SJCRH30 (cell line): ENCODE measurements around the gene SCNN1A. TPM values are rescaled to one million over a fixed set of nuclear protein-coding genes. Genes with fewer than 3 reads are reported as not detected.
A peak's percentile ranks its signal among the peaks of the same experiment; 100 is the strongest.

Experiments
- DNase-seq, 2 experiments: peaks; one replicate each; pipeline ENCODE4 v3.0.0-alpha.2; 2015 to 2020
- H3K27ac ChIP-seq: fragments of 250-450 bp; sonication (Bioruptor Pico); 2 replicates; pipeline ENCODE4 v1.5.1; 2020; ENCODE audit warnings: mild to moderate bottlenecking, moderate library complexity
- H3K27me3 ChIP-seq: fragments of 250-450 bp; sonication (Bioruptor Pico); 2 replicates; pipeline ENCODE4 v1.5.1; 2020; ENCODE audit warnings: mild to moderate bottlenecking, moderate library complexity
- H3K36me3 ChIP-seq: fragments of 250-450 bp; sonication (Bioruptor Pico); 2 replicates; pipeline ENCODE4 v1.5.1; 2020; ENCODE audit warnings: mild to moderate bottlenecking, moderate library complexity
- H3K4me1 ChIP-seq: fragments of 250-450 bp; sonication (Bioruptor Pico); 2 replicates; pipeline ENCODE4 v1.5.1; 2020; ENCODE audit warnings: mild to moderate bottlenecking, moderate library complexity
- H3K4me3 ChIP-seq: fragments of 250-450 bp; sonication (Bioruptor Pico); 2 replicates; pipeline ENCODE4 v1.5.1; 2020; ENCODE audit warnings: mild to moderate bottlenecking, moderate library complexity
- H3K9me3 ChIP-seq: fragments of 250-450 bp; sonication (Bioruptor Pico); replicated peaks from 2 replicates; pipeline ENCODE4 v1.5.1; 2020; ENCODE audit warnings: mild to moderate bottlenecking, moderate library complexity
- total RNA-seq: library from RNA; depleted of rRNA; stranded (reverse); fragments of >200 nt; shearing (Covaris generic); gene quantifications from 2 replicates; pipeline ENCODE4 v1.2.3, GENCODE V29; 2014

Gene SCNN1A
- total RNA-seq, 1 experiment from 2014 or later, result not detected

DNA sequence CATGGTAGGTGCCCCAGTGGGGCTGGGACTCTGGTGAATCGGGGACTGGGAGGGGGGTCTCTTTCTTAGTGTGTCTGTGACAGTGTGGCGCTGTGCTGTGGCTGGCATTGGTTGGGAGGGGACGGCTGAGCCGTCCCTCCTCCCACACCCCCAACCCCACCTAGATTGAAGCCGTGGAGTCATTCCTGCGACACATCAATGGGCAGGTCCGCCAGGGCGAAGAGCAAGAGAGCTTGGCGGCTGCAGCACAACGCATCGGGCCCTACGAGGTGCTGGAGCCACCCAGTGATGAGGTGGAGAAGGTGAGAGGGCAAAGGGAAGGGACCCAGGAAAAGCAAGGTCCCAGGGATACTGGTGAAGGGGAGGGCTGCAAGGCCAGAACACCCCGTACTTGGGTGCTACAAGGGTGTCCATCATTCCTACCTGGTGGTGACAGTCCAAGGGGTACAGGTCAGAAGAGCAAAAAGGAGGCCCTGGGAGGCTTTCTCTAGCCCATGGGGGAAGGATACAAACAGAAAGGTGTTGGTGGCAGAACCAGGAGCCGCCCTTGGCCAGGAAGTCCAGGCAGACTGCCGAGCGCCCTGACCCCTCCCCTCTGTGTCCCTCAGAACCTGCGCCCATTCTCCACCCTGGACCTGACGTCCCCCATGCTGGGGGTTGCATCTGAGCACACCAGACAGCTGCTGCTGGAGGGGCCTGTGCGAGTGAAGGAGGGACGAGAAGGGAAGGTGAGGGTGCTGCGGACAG, 57.5 kb downstream of the SCNN1A start:
- Histone ChIP-seq H3K9me3 (no peaks in the 10 kb centered on the region), H3K27me3 (peaks cover 18% of the 10 kb centered on the region), H3K4me1 (peaks cover 1% of the 10 kb centered on the region), H3K4me3 (no peak overlapping the region), H3K27ac (no peak overlapping the region), H3K36me3 (no peaks in the 10 kb centered on the region)
- DNase-seq, result no peak

DNA sequence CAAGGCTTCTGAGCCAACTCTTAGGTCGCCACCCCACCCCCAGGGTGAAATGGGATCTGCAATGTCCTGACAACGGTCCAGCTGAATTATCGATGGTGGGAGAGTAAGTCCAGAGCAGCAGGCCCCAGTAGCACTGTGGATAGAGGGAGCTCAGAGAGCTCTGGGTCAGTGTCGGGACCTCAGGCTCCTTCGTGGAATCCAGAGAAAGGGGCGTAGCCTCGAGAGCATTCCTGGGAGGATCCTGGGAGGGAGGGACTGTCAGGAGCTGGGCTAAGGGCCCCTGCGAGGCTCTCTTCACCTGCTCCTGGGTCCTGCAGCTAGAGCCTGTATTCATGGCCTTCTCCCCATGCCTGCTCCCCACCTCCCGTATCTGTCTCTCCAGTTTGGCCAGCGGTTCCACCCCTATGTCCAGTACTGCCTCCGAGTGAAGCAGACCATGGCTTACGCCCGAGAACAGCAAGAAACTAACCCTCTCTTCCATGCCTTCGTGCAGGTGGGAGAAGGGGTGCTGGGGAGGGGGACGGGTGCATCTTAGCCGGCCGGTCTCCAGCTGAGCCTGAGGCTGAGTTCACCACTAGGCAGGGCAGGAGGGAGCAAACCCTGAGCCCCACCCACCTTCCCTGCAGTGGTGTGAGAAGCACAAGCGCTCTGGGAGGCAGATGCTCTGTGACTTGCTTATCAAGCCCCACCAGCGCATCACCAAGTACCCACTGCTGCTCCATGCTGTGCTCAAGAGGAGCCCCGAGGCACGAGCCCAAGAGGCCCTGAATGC, 58.3 kb downstream of the SCNN1A start:
- no peaks in the 10 kb centered on the region for H3K9me3 ChIP-seq
- H3K4me3 ChIP-seq, result no peak overlapping the region
- H3K27me3 ChIP-seq, result peaks cover 18% of the 10 kb centered on the region
- DNase-seq, result no peak
- H3K27ac ChIP-seq, result no peak overlapping the region
- H3K4me1 ChIP-seq, result no peaks in the 10 kb centered on the region
- H3K36me3 ChIP-seq, result no peaks in the 10 kb centered on the region

DNA sequence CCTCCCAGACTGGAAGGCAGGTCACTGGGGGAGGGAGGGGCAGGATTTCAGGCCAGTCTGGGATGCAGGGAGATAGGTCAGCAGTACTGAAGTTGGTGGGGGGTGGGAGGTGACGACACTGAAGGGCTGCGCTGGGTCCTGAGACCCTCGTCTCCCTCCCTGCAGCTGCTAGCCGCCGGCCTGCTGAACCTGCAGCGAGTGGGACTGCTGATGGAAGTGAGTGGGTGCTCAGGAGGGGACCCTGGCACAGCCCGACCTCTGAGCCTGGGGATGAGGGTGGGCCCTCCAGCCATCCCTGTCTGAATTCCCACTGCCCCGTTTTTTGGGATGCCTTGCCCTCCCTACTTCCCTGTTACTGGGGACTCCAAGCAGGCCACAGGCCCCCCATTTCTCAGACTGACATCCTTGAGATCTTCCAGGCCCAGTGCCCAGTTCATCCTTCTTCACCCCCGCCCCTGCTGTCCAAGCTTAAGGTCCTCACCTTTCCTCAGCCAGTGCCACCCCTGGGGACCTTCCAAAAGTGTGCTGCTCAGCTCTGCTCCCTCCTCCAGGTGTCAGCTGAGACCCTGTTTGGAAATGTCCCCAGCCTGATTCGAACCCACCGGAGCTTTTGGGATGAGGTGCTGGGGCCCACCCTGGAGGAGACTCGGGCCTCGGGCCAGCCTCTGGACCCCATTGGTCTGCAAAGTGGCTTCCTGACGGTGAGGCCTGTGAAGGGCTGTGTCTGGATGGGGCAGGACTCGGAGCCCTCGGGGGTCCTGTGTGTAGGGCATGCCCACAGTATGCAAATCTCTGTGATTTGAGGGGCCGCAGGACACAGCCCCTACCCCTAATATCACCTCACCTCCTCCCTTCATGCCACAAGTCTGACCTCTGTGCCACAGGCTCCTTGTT, 59.4 kb downstream of the SCNN1A start:
- H3K9me3 ChIP-seq, result no peaks in the 10 kb centered on the region
- DNase-seq, result no peak

DNA sequence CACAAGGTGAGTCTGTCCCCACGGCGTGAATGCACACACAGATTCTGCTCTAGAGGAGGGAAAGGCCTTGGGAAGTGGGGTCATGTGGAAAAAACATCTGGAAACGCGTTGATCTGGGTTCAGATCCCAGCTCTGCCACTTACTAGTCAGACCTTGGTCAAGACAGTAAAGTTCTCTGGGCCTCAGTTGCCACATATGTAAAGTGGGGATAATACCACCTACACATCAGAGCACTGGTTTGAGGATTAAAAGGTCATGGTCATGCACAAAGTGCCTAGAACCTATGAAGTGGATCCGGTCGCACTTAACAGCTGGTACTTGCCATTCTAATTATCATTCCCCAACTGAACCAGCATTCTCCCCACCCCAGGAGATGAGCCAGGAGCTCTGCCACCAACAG, 60.2 kb downstream of the SCNN1A start:
- DNase-seq, result no peak
- H3K27me3 ChIP-seq, result peaks cover 18% of the 10 kb centered on the region
- H3K36me3 ChIP-seq, result no peaks in the 10 kb centered on the region
- no peaks in the 10 kb centered on the region for H3K9me3 ChIP-seq
- no peaks in the 10 kb centered on the region for H3K4me1 ChIP-seq
- no peak overlapping the region for H3K4me3 ChIP-seq
- no peak overlapping the region for H3K27ac ChIP-seq

More for the DNA sequence above, 59.4 kb downstream of the SCNN1A start:
- no peak overlapping the region for H3K4me3 ChIP-seq
- no peak overlapping the region for H3K27ac ChIP-seq
- no peaks in the 10 kb centered on the region for H3K4me1 ChIP-seq
- peaks cover 18% of the 10 kb centered on the region for H3K27me3 ChIP-seq
- H3K36me3 ChIP-seq, result no peaks in the 10 kb centered on the region

DNA sequence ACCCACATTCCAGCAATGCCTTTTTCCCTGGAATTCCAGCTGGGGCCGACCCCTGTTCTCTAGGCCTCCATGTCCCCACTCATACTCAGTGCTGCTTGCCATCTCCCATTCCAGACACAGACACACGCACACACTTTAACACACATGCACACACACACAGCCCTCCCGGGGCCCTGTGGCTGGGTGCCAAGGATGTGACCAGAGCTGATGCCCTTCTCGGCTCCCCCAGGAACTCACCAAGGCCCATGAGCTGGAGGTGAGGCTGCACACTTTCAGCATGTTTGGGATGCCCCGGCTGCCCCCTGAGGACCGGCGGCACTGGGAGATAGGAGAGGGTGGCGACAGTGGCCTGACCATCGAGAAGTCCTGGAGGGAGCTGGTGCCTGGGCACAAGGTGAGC, 60.6 kb downstream of the SCNN1A start:
- DNase-seq, result no peak
- no peaks in the 10 kb centered on the region for H3K4me1 ChIP-seq
- no peaks in the 10 kb centered on the region for H3K9me3 ChIP-seq
- H3K27ac ChIP-seq, result no peak overlapping the region
- no peaks in the 10 kb centered on the region for H3K36me3 ChIP-seq
- no peak overlapping the region for H3K4me3 ChIP-seq
- H3K27me3 ChIP-seq, result peaks cover 18% of the 10 kb centered on the region

DNA sequence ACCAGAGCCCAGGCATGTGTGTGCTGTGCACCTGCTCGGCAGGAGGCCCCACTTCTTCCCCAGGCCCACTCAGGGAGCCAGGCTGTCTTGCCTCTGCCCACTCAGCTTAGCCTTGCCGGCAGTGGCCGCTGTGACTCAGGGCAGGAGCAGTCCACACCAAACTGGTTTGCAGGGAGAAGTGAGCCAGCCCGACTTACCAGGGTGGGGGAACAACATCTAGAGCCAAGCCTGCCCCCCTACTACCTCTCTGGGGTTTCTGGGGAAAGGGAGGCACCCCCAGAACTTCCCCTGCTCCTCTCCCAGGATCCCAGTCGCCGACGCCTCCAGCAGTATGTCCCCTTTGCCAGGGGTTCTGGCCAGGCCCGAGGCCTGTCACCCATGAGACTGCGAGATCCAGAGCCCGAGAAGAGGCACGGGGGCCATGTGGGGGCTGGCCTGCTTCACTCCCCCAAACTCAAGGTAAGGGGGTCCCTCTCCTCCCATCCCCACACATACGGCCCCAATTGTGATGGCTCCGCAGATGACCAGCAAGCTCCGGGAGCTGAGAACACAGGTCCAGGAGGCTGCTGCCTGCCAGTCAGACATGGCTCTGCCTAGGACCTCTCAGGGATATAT, 61.9 kb downstream of the SCNN1A start:
- Histone ChIP-seq H3K27ac (no peak overlapping the region), H3K4me3 (no peak overlapping the region), H3K36me3 (no peaks in the 10 kb centered on the region), H3K27me3 (peaks cover 18% of the 10 kb centered on the region), H3K4me1 (peaks cover 9% of the 10 kb centered on the region), H3K9me3 (no peaks in the 10 kb centered on the region)
- no peak for DNase-seq

DNA sequence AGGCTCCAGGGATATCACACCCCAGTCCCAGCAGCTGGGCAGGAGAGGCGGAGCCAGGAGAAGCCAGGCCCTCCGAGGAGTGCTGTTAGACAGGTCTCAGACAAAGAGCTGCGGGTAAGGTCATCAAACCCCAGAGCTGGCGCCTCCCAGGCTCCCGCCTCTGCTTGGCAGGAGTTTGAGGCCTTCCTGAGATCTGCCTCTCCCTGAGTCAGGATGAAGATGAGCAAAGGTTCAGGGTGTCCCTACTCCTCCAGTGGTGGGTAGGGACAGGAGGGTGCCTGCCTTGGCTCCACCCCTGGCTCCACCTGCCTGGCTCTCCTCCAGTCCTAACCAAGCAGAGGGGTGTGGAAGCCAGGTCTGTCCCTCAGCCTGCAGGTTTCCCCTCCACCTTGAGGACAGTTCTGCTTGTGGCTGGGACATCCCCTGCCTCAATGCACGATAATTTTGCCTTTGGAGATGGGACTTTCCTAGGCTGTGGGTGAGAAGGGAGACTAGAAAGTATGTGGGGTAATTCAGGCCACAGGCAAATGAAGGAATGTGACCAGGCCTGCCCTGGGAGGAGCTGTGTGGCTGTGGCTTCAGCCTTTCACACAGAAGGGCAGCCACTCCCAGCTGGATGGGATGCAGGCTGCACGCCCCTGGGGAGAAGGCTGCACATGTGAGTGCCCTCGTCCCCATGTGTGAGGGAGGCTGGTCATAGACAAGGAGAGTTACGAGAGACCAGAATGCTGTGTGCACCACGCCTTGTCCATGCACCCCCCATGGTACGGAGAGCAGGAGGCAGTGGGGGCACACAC, 62.6 kb downstream of the SCNN1A start:
- no peak overlapping the region for H3K27ac ChIP-seq
- H3K27me3 ChIP-seq, result peaks cover 18% of the 10 kb centered on the region
- no peaks in the 10 kb centered on the region for H3K36me3 ChIP-seq
- H3K4me1 ChIP-seq, result peaks cover 13% of the 10 kb centered on the region
- no peak overlapping the region for H3K4me3 ChIP-seq
- peak; percentile 41 to 49 for DNase-seq
- no peaks in the 10 kb centered on the region for H3K9me3 ChIP-seq

DNA sequence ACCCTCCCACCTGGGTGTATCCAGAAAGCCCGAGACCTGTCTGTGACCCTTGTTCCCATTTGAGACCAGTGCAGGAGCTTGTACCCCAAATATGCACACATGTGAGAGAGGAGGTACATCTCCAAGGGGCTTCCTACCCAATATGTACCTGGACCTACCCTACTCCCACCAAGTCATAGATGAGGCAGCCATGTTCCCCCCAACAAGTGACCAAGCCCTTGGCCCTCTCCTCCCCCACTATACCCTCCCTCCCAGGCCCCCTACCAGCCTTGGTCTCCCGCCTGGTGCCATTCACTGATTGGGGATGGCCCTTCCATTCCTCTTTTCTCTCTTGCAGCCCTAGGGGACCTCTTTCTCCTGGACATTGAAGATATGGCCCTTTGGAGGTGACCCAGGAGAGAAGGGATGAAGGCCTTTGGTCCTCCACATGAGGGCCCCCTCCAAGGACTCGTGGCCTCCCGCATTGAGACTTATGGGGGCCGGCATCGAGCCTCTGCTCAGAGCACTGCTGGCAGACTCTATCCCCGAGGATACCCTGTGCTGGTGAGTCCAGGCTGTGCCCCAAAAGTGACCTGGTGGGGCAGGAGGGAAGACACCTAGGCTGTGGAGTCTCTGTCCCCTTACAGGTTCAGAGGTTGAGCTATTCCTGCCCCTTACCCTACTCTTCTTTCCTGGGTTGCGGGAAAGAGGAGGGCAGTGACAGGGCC, 63.4 kb downstream of the SCNN1A start:
- no peak for DNase-seq
- H3K27ac ChIP-seq, result no peak overlapping the region
- H3K4me1 ChIP-seq, result peaks cover 13% of the 10 kb centered on the region
- H3K4me3 ChIP-seq, result no peak overlapping the region
- peaks cover 12% of the 10 kb centered on the region for H3K27me3 ChIP-seq
- no peaks in the 10 kb centered on the region for H3K36me3 ChIP-seq
- H3K9me3 ChIP-seq, result no peaks in the 10 kb centered on the region

DNA sequence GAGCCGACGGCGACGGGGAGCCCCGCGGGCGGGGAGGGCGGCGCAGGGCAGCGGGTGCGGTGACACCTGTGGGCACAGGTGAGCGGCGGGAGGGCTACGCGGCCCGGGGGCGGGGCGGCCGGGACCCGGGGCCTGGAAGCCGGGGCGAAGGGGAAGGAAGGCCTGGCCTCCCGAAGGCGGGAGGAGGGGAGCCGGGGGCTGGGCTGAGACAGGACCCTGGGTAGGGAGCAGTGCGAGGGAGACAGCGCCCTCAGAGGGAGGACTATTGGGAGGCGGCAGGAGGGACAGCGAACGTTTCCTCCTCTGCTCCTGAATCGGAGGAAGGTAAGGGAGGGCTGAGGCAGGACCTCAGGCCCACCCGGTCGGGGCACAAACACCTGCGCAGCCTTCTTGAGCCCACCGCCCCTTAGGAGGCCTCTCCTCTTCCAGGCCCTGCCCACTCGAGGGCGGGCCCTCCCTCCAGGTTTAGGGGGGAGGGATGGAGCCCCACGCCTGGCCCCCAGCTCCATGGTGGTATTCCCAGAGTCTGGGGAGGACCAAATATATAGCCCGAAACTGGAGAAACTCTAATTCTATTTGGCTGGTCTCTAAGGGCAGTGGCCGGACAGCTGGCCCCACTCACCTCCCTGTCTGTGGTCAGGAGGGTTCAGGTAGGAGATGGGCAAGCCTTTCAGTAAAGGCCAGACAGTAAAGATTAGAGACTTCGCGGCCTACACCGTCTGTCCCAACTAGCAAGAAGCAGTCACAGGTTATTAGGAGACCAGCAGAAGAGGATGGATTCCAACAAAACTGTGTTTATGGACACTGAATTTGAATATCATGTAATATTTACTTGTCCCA, 64.4 kb downstream of the SCNN1A start:
- no peak overlapping the region for H3K4me3 ChIP-seq
- H3K36me3 ChIP-seq, result no peaks in the 10 kb centered on the region
- H3K27me3 ChIP-seq, result peaks cover 3% of the 10 kb centered on the region; the same call in 1 of the 2 replicates
- peaks cover 13% of the 10 kb centered on the region for H3K4me1 ChIP-seq
- no peak overlapping the region for H3K27ac ChIP-seq
- no peaks in the 10 kb centered on the region for H3K9me3 ChIP-seq
- DNase-seq, result no peak

DNA sequence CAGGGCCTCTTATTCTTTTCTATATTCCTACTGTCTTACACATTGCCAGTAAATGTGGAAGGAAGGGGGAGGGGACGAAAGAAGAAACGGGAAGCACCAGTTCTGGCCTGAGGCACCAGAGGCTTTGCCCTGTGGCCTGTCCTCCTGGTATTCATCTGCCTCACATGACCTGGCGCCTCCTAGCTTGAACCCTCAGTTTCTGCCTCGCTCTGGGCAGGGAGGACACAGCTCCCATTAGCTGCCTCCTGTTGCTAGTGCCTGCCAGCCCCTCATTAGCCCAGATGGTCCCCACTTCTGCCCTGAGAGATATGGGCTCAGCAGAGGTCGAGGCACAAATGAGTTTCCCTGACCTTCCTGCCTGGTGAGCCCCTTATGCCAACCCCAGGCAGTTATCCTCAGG, 67.8 kb downstream of the SCNN1A start:
- no peak for DNase-seq
- H3K27ac ChIP-seq, result no peak overlapping the region
- H3K4me3 ChIP-seq, result no peak overlapping the region
- peaks cover 13% of the 10 kb centered on the region for H3K4me1 ChIP-seq
- H3K36me3 ChIP-seq, result no peaks in the 10 kb centered on the region
- no peaks in the 10 kb centered on the region for H3K9me3 ChIP-seq
- no peaks in the 10 kb centered on the region for H3K27me3 ChIP-seq

DNA sequence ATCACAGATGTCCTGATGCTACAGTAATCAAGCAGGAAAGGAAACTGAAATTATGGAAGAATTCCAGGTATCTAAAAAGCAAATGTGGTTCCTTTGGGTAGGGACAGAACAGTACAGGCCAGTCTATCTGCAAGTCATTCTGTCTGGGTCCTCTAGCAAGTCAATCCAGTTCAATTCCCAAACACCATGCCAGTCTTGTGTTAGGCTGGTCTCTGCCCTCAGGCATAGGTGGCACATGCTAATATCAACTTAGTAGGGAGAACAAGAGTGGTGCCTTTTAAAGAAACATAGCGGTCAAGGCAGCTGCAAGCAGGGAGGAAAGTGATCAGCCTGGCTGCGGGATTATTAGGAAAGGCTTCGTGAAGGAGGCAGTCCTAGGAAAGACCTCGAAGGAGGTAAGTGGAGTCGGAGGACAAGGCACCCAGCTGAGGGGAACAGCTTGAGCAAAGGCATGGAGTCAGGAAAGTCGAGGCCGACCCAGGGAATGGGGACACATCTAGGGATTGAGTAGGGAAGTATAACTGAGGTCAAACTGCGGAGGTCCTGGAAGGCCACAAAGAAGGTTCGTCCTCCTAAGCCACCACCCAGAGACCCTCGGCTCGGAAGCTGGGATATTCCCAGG, 68.7 kb downstream of the SCNN1A start:
- no peak for DNase-seq
- no peaks in the 10 kb centered on the region for H3K27me3 ChIP-seq
- H3K4me3 ChIP-seq, result no peak overlapping the region
- no peaks in the 10 kb centered on the region for H3K9me3 ChIP-seq
- peaks cover 13% of the 10 kb centered on the region for H3K4me1 ChIP-seq
- H3K36me3 ChIP-seq, result no peaks in the 10 kb centered on the region
- no peak overlapping the region for H3K27ac ChIP-seq

DNA sequence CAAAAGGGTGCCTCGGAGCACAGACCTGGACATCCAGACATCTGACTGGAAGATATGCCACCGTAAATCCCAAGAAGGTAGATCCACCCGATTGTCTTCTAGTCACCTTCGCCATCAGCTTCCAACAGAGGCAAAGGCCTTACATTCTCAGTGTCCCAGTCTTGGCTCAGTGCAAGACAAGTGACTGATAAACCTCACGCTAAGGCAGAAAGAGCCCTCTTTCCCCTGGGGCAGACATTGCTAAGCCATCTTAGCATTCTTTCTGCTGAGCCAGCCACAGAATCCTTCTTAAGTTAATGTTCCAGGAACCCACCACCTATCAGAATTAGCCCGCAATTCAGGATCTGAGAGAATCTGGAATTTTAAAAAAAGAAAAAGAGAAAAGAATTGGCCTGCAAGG, 69.2 kb downstream of the SCNN1A start:
- Histone ChIP-seq H3K4me1 (peaks cover 13% of the 10 kb centered on the region), H3K36me3 (no peaks in the 10 kb centered on the region), H3K9me3 (no peaks in the 10 kb centered on the region), H3K27me3 (no peaks in the 10 kb centered on the region), H3K4me3 (no peak overlapping the region), H3K27ac (no peak overlapping the region)
- no peak for DNase-seq
